H1 (cell line): ENCODE results near the gene PPP2R3B.

ENCODE experiments used
- HDAC2 ChIP-seq, 2 experiments: fragments of 300-600 bp in 1 of 2; sonication (generic) in 1 of 2; IDR thresholded peaks; 2 replicates each; pipeline ENCODE4 v1.6.1; 2011 to 2012; ENCODE audit warnings: low read depth in 2 of 2, low read length in 2 of 2, mild to moderate bottlenecking in 2 of 2, moderate library complexity in 2 of 2, borderline replicate concordance in 1 of 2, inconsistent platforms in 1 of 2
- SP1 ChIP-seq: IDR thresholded peaks from 2 replicates; pipeline ENCODE4 v1.6.1; 2011; ENCODE audit warnings: low read depth, low read length
- SP4 ChIP-seq: IDR thresholded peaks from 2 replicates; pipeline ENCODE4 v1.6.1; 2012; ENCODE audit warnings: low read length, inconsistent platforms
- TF ChIP-seq, protein P1 (sequence below): IDR thresholded peaks from 2 replicates; pipeline ENCODE4 v1.6.1; 2011; ENCODE audit warnings: low read depth, mild to moderate bottlenecking, low read length; ENCODE audit not compliant: insufficient read depth
- TF ChIP-seq, protein P2 (sequence below), 3 experiments: IDR thresholded peaks; 1 replicate in 2 of 3; 2 replicates in 1 of 3; pipeline versions ENCODE4 v1.5.1 to v1.6.1; 2011; ENCODE audit warnings: low read length in 3 of 3, mild to moderate bottlenecking in 3 of 3, inconsistent platforms in 2 of 3, low read depth in 1 of 3, moderate library complexity in 1 of 3; ENCODE audit not compliant: insufficient read depth in 1 of 3; ENCODE audit errors: control extremely low read depth in 1 of 3

DNA sequence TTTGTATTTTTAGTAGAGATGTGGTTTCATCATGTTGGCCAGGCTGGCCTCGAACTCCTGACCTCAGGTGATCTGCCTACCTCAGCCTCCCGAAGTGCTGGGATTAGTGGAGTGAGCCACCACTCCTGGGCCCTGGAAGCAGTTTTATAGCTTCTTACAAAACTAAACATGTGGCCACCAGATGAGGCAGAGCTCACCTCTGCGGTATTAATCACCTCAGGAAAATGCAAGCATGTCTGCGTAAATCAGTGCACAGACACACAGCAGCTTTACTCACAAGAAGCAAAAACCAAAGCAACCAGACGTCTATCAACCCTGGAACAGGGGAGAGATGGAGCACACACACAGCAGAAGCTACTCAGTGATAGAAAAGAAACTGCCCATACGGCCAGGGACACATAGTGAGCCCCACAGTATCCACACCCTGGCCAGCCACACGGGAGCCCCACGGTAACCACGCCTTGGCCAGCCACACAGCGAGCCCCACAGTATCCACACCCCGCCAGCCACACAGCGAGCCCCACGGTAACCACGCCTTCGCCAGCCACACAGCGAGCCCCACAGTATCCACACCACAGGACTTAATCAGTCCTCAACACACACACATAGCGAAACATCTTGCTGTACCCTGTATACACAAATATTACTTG lies 30.2 kb downstream of the PPP2R3B start:
- TF ChIP-seq SP4 (no peak), SP1 (no peak), HDAC2 (IDR thresholded peaks at IDR 0.05; ENCODE audit: borderline replicate concordance in 1 of 2, low read depth in 2 of 2, low read length in 2 of 2) (no peak)
- TF ChIP-seq, protein P1, sequence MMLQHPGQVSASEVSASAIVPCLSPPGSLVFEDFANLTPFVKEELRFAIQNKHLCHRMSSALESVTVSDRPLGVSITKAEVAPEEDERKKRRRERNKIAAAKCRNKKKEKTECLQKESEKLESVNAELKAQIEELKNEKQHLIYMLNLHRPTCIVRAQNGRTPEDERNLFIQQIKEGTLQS, result no peak
- TF ChIP-seq, protein P2, sequence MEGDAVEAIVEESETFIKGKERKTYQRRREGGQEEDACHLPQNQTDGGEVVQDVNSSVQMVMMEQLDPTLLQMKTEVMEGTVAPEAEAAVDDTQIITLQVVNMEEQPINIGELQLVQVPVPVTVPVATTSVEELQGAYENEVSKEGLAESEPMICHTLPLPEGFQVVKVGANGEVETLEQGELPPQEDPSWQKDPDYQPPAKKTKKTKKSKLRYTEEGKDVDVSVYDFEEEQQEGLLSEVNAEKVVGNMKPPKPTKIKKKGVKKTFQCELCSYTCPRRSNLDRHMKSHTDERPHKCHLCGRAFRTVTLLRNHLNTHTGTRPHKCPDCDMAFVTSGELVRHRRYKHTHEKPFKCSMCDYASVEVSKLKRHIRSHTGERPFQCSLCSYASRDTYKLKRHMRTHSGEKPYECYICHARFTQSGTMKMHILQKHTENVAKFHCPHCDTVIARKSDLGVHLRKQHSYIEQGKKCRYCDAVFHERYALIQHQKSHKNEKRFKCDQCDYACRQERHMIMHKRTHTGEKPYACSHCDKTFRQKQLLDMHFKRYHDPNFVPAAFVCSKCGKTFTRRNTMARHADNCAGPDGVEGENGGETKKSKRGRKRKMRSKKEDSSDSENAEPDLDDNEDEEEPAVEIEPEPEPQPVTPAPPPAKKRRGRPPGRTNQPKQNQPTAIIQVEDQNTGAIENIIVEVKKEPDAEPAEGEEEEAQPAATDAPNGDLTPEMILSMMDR (IDR thresholded peaks at IDR 0.05; ENCODE audit: control extremely low read depth in 1 of 3, insufficient read depth in 1 of 3, low read depth in 1 of 3, low read length in 3 of 3), result no peak
